ENCODE measurements around the gene KIAA2012.

DNA sequence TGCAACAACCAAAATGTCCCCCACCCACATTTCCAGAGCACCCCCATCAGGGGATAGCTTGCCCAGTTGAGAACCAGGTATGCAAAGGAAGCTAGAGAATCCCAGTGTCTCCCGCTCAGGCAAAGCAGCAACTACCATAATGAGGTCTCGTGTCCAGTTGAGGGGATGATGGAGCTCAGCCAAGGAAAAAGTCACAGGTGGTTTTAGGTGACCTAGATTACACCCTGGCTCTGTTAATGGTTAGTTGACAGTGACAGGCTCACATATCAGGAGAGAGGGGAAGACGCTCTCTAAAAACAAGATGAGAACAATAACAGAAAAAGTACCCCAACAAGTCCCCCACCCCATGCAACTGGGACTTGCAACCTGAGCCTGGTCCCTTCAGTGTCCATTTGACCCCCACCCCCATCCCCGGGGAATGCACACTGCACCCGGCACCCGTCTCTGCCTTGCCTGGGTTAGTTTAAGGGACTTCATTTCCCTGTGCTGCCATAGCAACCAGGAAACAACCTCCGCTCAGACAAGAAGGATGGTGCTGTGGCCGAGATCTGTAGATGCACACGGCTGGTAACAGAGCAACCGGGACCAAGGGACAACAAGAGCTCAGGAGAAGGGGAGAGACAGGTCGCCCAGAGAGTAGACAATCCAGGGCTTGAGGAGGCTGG is at the start of gene KIAA2012:
- no peak for TF ChIP-seq POLR2A (IDR thresholded peaks at IDR 0.05; ENCODE audit: low read depth, low read length)
- no peak for TF ChIP-seq POU2F2 (IDR thresholded peaks at IDR 0.05; ENCODE audit: low read depth, low read length)
- no peak for TF ChIP-seq POLR2AphosphoS5 (IDR thresholded peaks at IDR 0.05; ENCODE audit: low read depth, low read length)
- no peak for TF ChIP-seq PAX5 (IDR thresholded peaks at IDR 0.05; ENCODE audit: insufficient read depth, low read length, severe bottlenecking)
- no peak for TF ChIP-seq SPI1 (IDR thresholded peaks at IDR 0.05; ENCODE audit: low read depth, low read length)
- TF ChIP-seq TAF1 (IDR thresholded peaks at IDR 0.05; ENCODE audit: low read depth, low read length) = no peak

All from GM12891 (cell line).